NCI-H2227 treated with DMSO at 0.1 percent for 48 hours (cell line): ENCODE data around the gene VAMP2.
"Not testable (repeated sequence)": the region's sequence is repeated elsewhere in the genome, so short reads cannot be mapped to it uniquely, and the experiment has no call there.

Experiments
- DNase-seq: peaks from one replicate; lab custom pipeline; 2025; lab: John Stamatoyannopoulos, UW

VAMP2 gene

GRCh38 chr17:8176197-8176940 lies 13.6 kb upstream of the VAMP2 start, which contains the start of gene TMEM107:
Gene TMEM107, minus strand, starts transcription at chr17:8176380. Its CDS starts 94 bp downstream, at chr17:8176286.
- DNase-seq = peak; percentile 61

GRCh38 chr17:8175795-8176196 lies 13.0 kb upstream of the VAMP2 start:
- DNase-seq = no peak

GRCh38 chr17:8173871-8174322 lies 11.1 kb upstream of the VAMP2 start:
- DNase-seq = no peak

- DNase-seq = peak; percentile 88
Measured at GRCh38 chr17:8173056-8173870, 10.5 kb upstream of the VAMP2 start.

GRCh38 chr17:8170186-8170585 lies 7.4 kb upstream of the VAMP2 start:
- not testable (repeated sequence) for DNase-seq

GRCh38 chr17:8167526-8167925 lies 4.8 kb upstream of the VAMP2 start:
- DNase-seq = no peak

GRCh38 chr17:8166731-8167130 lies 4.0 kb upstream of the VAMP2 start:
- no peak for DNase-seq

- DNase-seq = no peak
Measured at GRCh38 chr17:8164815-8165131, 2.0 kb upstream of the VAMP2 start.

GRCh38 chr17:8163978-8164814 lies 1.4 kb upstream of the VAMP2 start:
- peak; percentile 19 for DNase-seq

- DNase-seq = peak; percentile 47
Measured at GRCh38 chr17:8162997-8163977, 539 bp upstream of the VAMP2 start.

GRCh38 chr17:8161289-8162232 lies 1.2 kb downstream of the VAMP2 start:
- DNase-seq = no peak

GRCh38 chr17:8160741-8161221 lies 2.0 kb downstream of the VAMP2 start:
- DNase-seq = no peak

- DNase-seq = no peak
Measured at GRCh38 chr17:8160224-8160577, 2.5 kb downstream of the VAMP2 start.

GRCh38 chr17:8159459-8160223 lies 3.1 kb downstream of the VAMP2 start:
- no peak for DNase-seq

- no peak for DNase-seq
Measured at GRCh38 chr17:8159032-8159400, 3.7 kb downstream of the VAMP2 start.

- peak; percentile 18 for DNase-seq
Measured at GRCh38 chr17:8158267-8159031, 4.3 kb downstream of the VAMP2 start.

- peak; percentile 99 for DNase-seq
Measured at GRCh38 chr17:8156246-8156992, 6.3 kb downstream of the VAMP2 start.

GRCh38 chr17:8155996-8156245 lies 6.8 kb downstream of the VAMP2 start:
- DNase-seq = no peak
